OCI-LY3 (cell line): Measurements from ENCODE around the gene FNIP2.

Experiments used
- EZH2phosphoT487 ChIP-seq: fragments of 200-600 bp; shearing (Covaris generic); IDR thresholded peaks from 2 replicates; pipeline ENCODE4 v1.6.1; 2018; ENCODE audit warnings: antibody characterized with exemption, mixed run types, low read depth
- TF ChIP-seq, protein P1 (sequence below): fragments of 200-600, 300-600 bp; sonication (generic); IDR thresholded peaks from 2 replicates; pipeline ENCODE4 v1.5.1; 2014; ENCODE audit warnings: antibody characterized with exemption, low read length, low read depth

DNA sequence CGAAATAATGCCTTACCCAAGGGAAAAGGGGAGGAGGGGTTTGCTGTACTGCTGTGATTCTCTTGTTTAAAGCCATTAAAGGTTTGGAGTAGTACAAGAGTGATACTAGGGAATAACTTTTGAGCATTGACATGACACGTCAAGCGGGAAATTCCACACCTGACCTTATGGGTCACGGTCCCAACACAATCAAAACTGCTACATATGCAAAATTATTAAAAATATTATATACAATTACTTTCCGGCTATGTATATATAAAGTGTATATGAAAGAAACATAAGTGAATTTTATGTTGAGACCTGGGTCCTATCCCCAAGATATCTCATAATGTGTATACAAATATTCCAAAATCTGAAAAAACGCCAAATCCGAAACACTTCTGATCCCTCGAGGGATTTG is 21.0 kb downstream of the FNIP2 start:
- TF ChIP-seq, protein P1, sequence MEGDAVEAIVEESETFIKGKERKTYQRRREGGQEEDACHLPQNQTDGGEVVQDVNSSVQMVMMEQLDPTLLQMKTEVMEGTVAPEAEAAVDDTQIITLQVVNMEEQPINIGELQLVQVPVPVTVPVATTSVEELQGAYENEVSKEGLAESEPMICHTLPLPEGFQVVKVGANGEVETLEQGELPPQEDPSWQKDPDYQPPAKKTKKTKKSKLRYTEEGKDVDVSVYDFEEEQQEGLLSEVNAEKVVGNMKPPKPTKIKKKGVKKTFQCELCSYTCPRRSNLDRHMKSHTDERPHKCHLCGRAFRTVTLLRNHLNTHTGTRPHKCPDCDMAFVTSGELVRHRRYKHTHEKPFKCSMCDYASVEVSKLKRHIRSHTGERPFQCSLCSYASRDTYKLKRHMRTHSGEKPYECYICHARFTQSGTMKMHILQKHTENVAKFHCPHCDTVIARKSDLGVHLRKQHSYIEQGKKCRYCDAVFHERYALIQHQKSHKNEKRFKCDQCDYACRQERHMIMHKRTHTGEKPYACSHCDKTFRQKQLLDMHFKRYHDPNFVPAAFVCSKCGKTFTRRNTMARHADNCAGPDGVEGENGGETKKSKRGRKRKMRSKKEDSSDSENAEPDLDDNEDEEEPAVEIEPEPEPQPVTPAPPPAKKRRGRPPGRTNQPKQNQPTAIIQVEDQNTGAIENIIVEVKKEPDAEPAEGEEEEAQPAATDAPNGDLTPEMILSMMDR = no peak
- no peak for TF ChIP-seq EZH2phosphoT487
